Ovary (tissue), 3 donors: Measurements from ENCODE around the gene SH2D4B.

ENCODE experiments used
- CTCF ChIP-seq, 3 donors: fragments of 450-650 bp in 2 of 3; fragments of 200-600 bp in 1 of 3; IDR thresholded peaks; one replicate each; pipeline versions ENCODE4 v1.5.1 to v1.8.0; 2016 to 2022; ENCODE audit warnings: antibody characterized with exemption in 3 of 3, mild to moderate bottlenecking in 1 of 3
- POLR2A ChIP-seq: fragments of 450-650 bp; IDR thresholded peaks from one replicate; pipeline ENCODE4 v1.6.1; 2017; ENCODE audit warnings: antibody characterized with exemption, mild to moderate bottlenecking, moderate library complexity
- donor health status: DM: no; HTN: no; CAD: no.

- no peak for TF ChIP-seq CTCF (IDR thresholded peaks at IDR 0.05)
- TF ChIP-seq POLR2A, result no peak
Measured at GRCh38 chr10:80582286-80582960, 44.7 kb downstream of the SH2D4B start.
